Measurements from ENCODE around the gene WAC.

Gene WAC

DNA sequence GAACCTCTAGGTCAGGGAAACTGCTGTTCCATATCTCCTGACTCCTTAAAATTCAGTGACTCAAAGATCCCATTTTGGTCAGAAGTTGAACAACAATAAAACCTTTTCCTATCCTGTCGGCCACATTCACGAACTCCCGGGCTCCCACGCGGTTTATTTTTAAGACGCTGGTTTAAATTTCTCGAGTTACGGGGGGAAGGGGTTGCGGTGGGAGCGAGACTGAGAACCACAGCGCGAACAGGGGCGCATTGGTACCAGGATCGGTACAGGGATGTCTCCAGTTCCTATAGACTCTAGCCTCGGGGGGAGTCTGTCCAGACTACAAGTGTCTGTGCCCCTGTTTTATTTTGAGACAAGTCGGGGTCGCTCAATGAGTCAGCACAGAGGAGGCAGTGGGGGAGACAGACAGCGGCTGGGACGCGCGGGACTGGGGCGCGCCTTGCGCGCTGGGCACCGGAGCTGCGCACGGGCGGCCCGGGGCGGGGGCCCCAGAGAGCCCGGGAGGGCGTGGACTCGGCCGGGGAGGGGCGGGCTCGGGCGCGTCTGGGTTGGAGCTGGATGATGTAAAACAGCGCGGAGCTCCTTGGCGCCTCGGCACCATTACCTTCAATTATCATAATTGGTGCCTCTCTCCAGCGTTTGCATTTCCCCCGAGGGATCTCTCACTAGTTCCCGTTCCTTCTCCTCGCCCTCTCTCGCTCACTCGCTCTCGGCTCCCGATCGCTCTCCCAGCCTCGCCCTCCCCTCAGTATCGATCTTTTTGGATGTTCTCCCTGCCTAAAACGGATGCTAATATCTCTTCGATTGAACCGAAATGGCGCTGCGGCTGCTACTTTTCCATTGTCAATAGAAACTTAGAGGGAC lies 135.7 kb downstream of the WAC start:
- DNase-seq (ENCODE audit: low spot score): no peak

DNA sequence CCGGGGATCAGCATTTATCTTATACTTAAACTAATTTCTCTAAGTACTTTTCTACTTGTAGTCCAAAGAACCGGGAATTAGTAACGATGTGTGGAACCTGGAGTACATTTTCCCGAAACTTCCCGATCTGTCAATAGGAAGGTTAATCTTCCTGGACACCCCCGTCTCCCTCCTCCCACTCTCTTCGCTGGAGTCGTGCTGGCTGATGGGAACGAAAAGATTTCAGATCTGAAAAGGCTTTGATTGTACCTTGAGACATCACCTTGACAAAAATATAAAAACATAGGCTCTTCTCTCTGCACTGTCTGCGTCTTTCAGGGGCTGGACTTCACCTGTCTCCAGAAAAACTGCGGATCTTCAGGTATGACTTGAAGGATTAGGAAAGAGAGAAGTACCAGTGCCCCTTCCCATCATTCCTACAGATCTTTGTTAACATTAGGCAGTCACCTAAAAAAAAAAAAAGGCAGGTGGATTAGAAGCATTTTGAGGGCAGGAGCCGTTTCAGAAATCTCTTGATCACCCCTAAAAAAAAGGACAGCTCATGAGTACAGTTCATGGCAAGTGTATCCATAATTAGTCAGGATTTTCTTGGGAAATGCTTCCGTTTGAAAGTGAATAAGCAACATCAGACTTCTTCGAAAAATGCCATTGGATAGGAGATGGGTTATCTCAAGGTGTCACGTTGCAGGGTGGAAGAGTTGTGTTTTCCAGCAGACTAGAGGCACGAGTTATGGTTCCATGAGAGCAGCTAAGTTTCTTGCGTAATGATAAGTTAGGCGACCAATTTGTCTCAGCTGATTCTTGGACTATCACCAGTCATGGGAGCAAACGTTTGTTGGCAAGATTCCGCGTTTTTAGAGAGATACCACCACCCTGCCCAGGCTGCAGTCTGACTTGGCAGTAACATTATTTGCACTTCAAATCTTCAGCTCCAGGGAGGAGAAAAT lies 136.6 kb downstream of the WAC start:
- no peak for DNase-seq (ENCODE audit: low spot score)

Measured in cerebellar cortex (tissue), 1 donor.